SK-N-SH treated with all-trans-retinoic acid at 6 μM for 48 hours (cell line): ENCODE results near the gene DNAH1.

Source experiments
- ATAC-seq: fragments of 200-7000 bp; cut with Tn5 transposase; 3 replicates; pipeline ENCODE4 v1.9.1; 2020; ENCODE audit warnings: mild to moderate bottlenecking, moderate library complexity
- ARNTL ChIP-seq: fragments of 450-650 bp; formaldehyde crosslinking; IDR thresholded peaks from 2 replicates; pipeline ENCODE4 v1.5.0; 2020; ENCODE audit warnings: low read depth, mild to moderate bottlenecking, moderate library complexity, borderline replicate concordance
- BACH2 ChIP-seq: fragments of 250-450 bp; sonication (Bioruptor Pico); IDR thresholded peaks from 2 replicates; pipeline ENCODE4 v1.9.0; 2021; ENCODE audit warnings: mild to moderate bottlenecking, borderline replicate concordance
- CSDC2 ChIP-seq: fragments of 250-450 bp; sonication (Bioruptor Pico); IDR thresholded peaks from 2 replicates; pipeline ENCODE4 v1.5.0; 2020; ENCODE audit warnings: mild to moderate bottlenecking, moderate library complexity
- ESRRG ChIP-seq: fragments of 250-450 bp; sonication (Bioruptor Pico); IDR thresholded peaks from 2 replicates; pipeline ENCODE4 v1.6.1; 2021; ENCODE audit warnings: mild to moderate bottlenecking
- GLIS3 ChIP-seq: fragments of 250-450 bp; sonication (Bioruptor Pico); IDR thresholded peaks from 2 replicates; pipeline ENCODE4 v1.5.0; 2020; ENCODE audit warnings: mild to moderate bottlenecking, moderate library complexity
- ISL1 ChIP-seq: fragments of 250-450 bp; sonication (Bioruptor Pico); IDR thresholded peaks from 2 replicates; pipeline ENCODE4 v2.1.2; 2022; ENCODE audit warnings: mild to moderate bottlenecking, moderate library complexity
- OSR1 ChIP-seq: fragments of 250-450 bp; sonication (Bioruptor Pico); IDR thresholded peaks from 2 replicates; pipeline ENCODE4 v1.8.0; 2022; ENCODE audit warnings: moderate library complexity, mild to moderate bottlenecking, inconsistent platforms
- PATZ1 ChIP-seq: fragments of 250-450 bp; sonication (Bioruptor Pico); IDR thresholded peaks from 2 replicates; pipeline ENCODE4 v1.8.0; 2020; ENCODE audit warnings: mild to moderate bottlenecking, moderate library complexity, borderline replicate concordance
- POU6F1 ChIP-seq: fragments of 250-450 bp; sonication (Bioruptor Pico); IDR thresholded peaks from 2 replicates; pipeline ENCODE4 v1.8.0; 2021; ENCODE audit warnings: low read depth, mild to moderate bottlenecking, moderate library complexity, borderline replicate concordance
- PPARA ChIP-seq: fragments of 250-450 bp; sonication (Bioruptor Pico); IDR thresholded peaks from 2 replicates; pipeline ENCODE4 v1.5.0; 2020; ENCODE audit warnings: mild to moderate bottlenecking, borderline replicate concordance
- RARB ChIP-seq: fragments of 250-450 bp; sonication (Bioruptor Pico); IDR thresholded peaks from 2 replicates; pipeline ENCODE4 v1.8.0; 2021; ENCODE audit warnings: mild to moderate bottlenecking, moderate library complexity
- SNAI2 ChIP-seq: fragments of 250-450 bp; sonication (Bioruptor Pico); IDR thresholded peaks from 2 replicates; pipeline ENCODE4 v1.5.0; 2020; ENCODE audit warnings: mild to moderate bottlenecking, moderate library complexity
- TOX ChIP-seq: fragments of 250-450 bp; sonication (Bioruptor Pico); IDR thresholded peaks from 2 replicates; pipeline ENCODE4 v1.8.0; 2021; ENCODE audit warnings: mild to moderate bottlenecking, moderate library complexity, borderline replicate concordance
- ZC3H10 ChIP-seq: fragments of 250-450 bp; sonication (Bioruptor Pico); IDR thresholded peaks from 2 replicates; pipeline ENCODE4 v1.5.1; 2021; ENCODE audit warnings: mild to moderate bottlenecking, moderate library complexity
- ZFP3 ChIP-seq: fragments of 250-450 bp; sonication (Bioruptor Pico); IDR thresholded peaks from 2 replicates; pipeline ENCODE4 v1.5.0; 2020; ENCODE audit warnings: mild to moderate bottlenecking, moderate library complexity
- ZNF565 ChIP-seq: fragments of 450-650 bp; formaldehyde crosslinking; conservative IDR thresholded peaks from 2 replicates; pipeline ENCODE4 v1.5.0; 2020; ENCODE audit warnings: low read depth, mild to moderate bottlenecking, moderate library complexity
- ZNF70 ChIP-seq: fragments of 450-650 bp; formaldehyde crosslinking; IDR thresholded peaks from 2 replicates; pipeline ENCODE4 v1.5.0; 2020; ENCODE audit warnings: mild to moderate bottlenecking, moderate library complexity
- TF ChIP-seq, protein P1 (sequence below): fragments of 250-450 bp; sonication (Bioruptor Pico); IDR thresholded peaks from 2 replicates; pipeline ENCODE4 v1.5.0; 2020; ENCODE audit warnings: mild to moderate bottlenecking, moderate library complexity

The DNAH1 gene

GRCh38 chr3:52286777-52287110 lies 29.4 kb upstream of the DNAH1 start:
- TF ChIP-seq ARNTL (no peak), ZNF70 (no peak), ZFP3 (no peak)
- ATAC-seq, result no peak

- ATAC-seq, result no peak
- TF ChIP-seq TOX (CRISPR knock-in tag) (no peak), GLIS3 (CRISPR knock-in tag) (no peak), ZNF565 (CRISPR knock-in tag) (no peak), BACH2 (CRISPR knock-in tag) (no peak), RARB (CRISPR knock-in tag) (no peak), ISL1 (CRISPR knock-in tag) (no peak), CSDC2 (no peak), PATZ1 (no peak), ZFP3 (no peak), OSR1 (no peak), ZNF70 (no peak), PPARA (CRISPR knock-in tag) (no peak), POU6F1 (CRISPR knock-in tag) (no peak)
- TF ChIP-seq, protein P1, sequence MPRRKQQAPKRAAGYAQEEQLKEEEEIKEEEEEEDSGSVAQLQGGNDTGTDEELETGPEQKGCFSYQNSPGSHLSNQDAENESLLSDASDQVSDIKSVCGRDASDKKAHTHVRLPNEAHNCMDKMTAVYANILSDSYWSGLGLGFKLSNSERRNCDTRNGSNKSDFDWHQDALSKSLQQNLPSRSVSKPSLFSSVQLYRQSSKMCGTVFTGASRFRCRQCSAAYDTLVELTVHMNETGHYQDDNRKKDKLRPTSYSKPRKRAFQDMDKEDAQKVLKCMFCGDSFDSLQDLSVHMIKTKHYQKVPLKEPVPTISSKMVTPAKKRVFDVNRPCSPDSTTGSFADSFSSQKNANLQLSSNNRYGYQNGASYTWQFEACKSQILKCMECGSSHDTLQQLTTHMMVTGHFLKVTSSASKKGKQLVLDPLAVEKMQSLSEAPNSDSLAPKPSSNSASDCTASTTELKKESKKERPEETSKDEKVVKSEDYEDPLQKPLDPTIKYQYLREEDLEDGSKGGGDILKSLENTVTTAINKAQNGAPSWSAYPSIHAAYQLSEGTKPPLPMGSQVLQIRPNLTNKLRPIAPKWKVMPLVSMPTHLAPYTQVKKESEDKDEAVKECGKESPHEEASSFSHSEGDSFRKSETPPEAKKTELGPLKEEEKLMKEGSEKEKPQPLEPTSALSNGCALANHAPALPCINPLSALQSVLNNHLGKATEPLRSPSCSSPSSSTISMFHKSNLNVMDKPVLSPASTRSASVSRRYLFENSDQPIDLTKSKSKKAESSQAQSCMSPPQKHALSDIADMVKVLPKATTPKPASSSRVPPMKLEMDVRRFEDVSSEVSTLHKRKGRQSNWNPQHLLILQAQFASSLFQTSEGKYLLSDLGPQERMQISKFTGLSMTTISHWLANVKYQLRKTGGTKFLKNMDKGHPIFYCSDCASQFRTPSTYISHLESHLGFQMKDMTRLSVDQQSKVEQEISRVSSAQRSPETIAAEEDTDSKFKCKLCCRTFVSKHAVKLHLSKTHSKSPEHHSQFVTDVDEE (CRISPR knock-in tag), result no peak
Measured at GRCh38 chr3:52288674-52289073, 27.4 kb upstream of the DNAH1 start.

GRCh38 chr3:52289338-52289746 lies 26.8 kb upstream of the DNAH1 start:
- no peak for ATAC-seq
- TF ChIP-seq OSR1, result no peak
- TF ChIP-seq ZNF565 (CRISPR knock-in tag), result no peak
- no peak for TF ChIP-seq ZNF70

- TF ChIP-seq ARNTL, result no peak
- TF ChIP-seq ESRRG, result no peak
- no peak for TF ChIP-seq SNAI2 (CRISPR knock-in tag)
- no peak for TF ChIP-seq BACH2 (CRISPR knock-in tag)
- no peak for TF ChIP-seq PATZ1
- TF ChIP-seq TOX (CRISPR knock-in tag), result no peak
- TF ChIP-seq ISL1 (CRISPR knock-in tag), result no peak
- no peak for TF ChIP-seq ZC3H10 (CRISPR knock-in tag)
- no peak for TF ChIP-seq ZNF565 (CRISPR knock-in tag)
- no peak for TF ChIP-seq ZNF70
- no peak for TF ChIP-seq PPARA (CRISPR knock-in tag)
- TF ChIP-seq ZFP3, result no peak
- ATAC-seq, result no peak
Measured at GRCh38 chr3:52289747-52290595, 26.1 kb upstream of the DNAH1 start.
